T-helper 17 cell (primary cell): Measurements from ENCODE around the gene TBCB. TPM values are rescaled to one million over a fixed set of nuclear protein-coding genes. Genes with fewer than 3 reads are reported as not detected.

Experiments used
- ATAC-seq: fragments of 150-1000 bp; cut with Tn5 transposase; 2 replicates; pipeline ENCODE4 v1.10.0; 2021; ENCODE audit warnings: mild to moderate bottlenecking, moderate library complexity
- DNase-seq, 3 donors: peaks; one replicate each; pipeline versions ENCODE4 v3.0.0 to v3.0.0-alpha.2; 2020 to 2021
- H3K9me3 ChIP-seq: one replicate; pipeline ENCODE4 v1.7.0; 2013; ENCODE audit warnings: low read length, mild to moderate bottlenecking; ENCODE audit not compliant: control insufficient read depth, poor library complexity, severe bottlenecking
- H3K27ac Mint-ChIP-seq: one replicate; pipeline ENCODE4 v1.8.0; 2022; ENCODE audit warnings: mild to moderate bottlenecking, moderate library complexity, mixed read lengths
- H3K27me3 Mint-ChIP-seq: one replicate; pipeline ENCODE4 v1.8.0; 2022; ENCODE audit warnings: mixed read lengths
- H3K36me3 Mint-ChIP-seq: one replicate; pipeline ENCODE4 v1.8.0; 2022; ENCODE audit warnings: low read depth, mixed read lengths
- H3K4me1 Mint-ChIP-seq: one replicate; pipeline ENCODE4 v1.8.0; 2022; ENCODE audit warnings: mild to moderate bottlenecking, mixed read lengths
- H3K4me3 Mint-ChIP-seq: one replicate; pipeline ENCODE4 v1.8.0; 2022; ENCODE audit warnings: mild to moderate bottlenecking, moderate library complexity, mixed read lengths
- total RNA-seq, 4 donors: library from RNA in 2 of 4; stranded (reverse) in 2 of 4; gene quantifications; one replicate each; pipeline ENCODE4 v1.2.3 and lab custom pipeline; 2022 to 2026

TBCB gene
- total RNA-seq, 2 donors from 2014 or later, result 127 to 131 TPM

GRCh38 chr19:36108684-36109083 is 6.6 kb upstream of the TBCB start:
- DNase-seq (no peak), ATAC-seq (no peak)
- H3K9me3 ChIP-seq, result no peaks in the 10 kb centered on the region
- peaks cover 6% of the 10 kb centered on the region for H3K36me3 Mint-ChIP-seq
- H3K27me3 Mint-ChIP-seq, result no peaks in the 10 kb centered on the region
- no peak overlapping the region for H3K4me3 Mint-ChIP-seq
- H3K4me1 Mint-ChIP-seq, result peaks cover 7% of the 10 kb centered on the region
- no peak overlapping the region for H3K27ac Mint-ChIP-seq

GRCh38 chr19:36110487-36111199 is 4.6 kb upstream of the TBCB start, which contains the start of gene OVOL3:
Gene OVOL3 (plus strand): TSS chr19:36111143. CDS start chr19:36111203, 60 bp downstream.
- peaks cover 21% of the 10 kb centered on the region for H3K4me1 Mint-ChIP-seq
- no peak for DNase-seq
- ATAC-seq, result no peak
- H3K36me3 Mint-ChIP-seq, result peaks cover 6% of the 10 kb centered on the region
- no peaks in the 10 kb centered on the region for H3K27me3 Mint-ChIP-seq
- H3K4me3 Mint-ChIP-seq, result no peak within 1 kb of the TSS
- H3K9me3 ChIP-seq, result no peaks in the 10 kb centered on the region
- H3K27ac Mint-ChIP-seq, result no peak within 1 kb of the TSS

- H3K4me1 Mint-ChIP-seq, result peaks cover 24% of the 10 kb centered on the region
- H3K27me3 Mint-ChIP-seq, result no peaks in the 10 kb centered on the region
- no peak overlapping the region for H3K4me3 Mint-ChIP-seq
- no peak for ATAC-seq
- no peaks in the 10 kb centered on the region for H3K9me3 ChIP-seq
- H3K27ac Mint-ChIP-seq, result no peak overlapping the region
- peaks cover 6% of the 10 kb centered on the region for H3K36me3 Mint-ChIP-seq
- DNase-seq, result no peak
Measured at GRCh38 chr19:36111200-36111539, 4.1 kb upstream of the TBCB start.

- Mint-ChIP-seq H3K27ac (no peak overlapping the region), H3K4me3 (peak overlapping the region; percentile 95), H3K4me1 (peaks cover 28% of the 10 kb centered on the region), H3K36me3 (peaks cover 4% of the 10 kb centered on the region), H3K27me3 (no peaks in the 10 kb centered on the region)
- DNase-seq (no peak), ATAC-seq (no peak)
- no peaks in the 10 kb centered on the region for H3K9me3 ChIP-seq
Measured at GRCh38 chr19:36112678-36113077, 2.6 kb upstream of the TBCB start.

- no peaks in the 10 kb centered on the region for H3K9me3 ChIP-seq
- Mint-ChIP-seq H3K27me3 (no peaks in the 10 kb centered on the region), H3K4me1 (peaks cover 31% of the 10 kb centered on the region), H3K4me3 (peak overlapping the region; percentile 95), H3K27ac (peak overlapping the region; percentile 95), H3K36me3 (peaks cover 6% of the 10 kb centered on the region)
- ATAC-seq (no peak), DNase-seq (no peak)
Measured at GRCh38 chr19:36113425-36113824, 1.8 kb upstream of the TBCB start.

GRCh38 chr19:36113894-36114720 is 1.2 kb upstream of the TBCB start:
- Mint-ChIP-seq H3K36me3 (peaks cover 6% of the 10 kb centered on the region), H3K27ac (peak overlapping the region; percentile 95), H3K4me1 (peaks cover 34% of the 10 kb centered on the region), H3K27me3 (no peaks in the 10 kb centered on the region), H3K4me3 (peak overlapping the region; percentile 95)
- peak in 1 of 3 donors; percentile 26 for DNase-seq
- ATAC-seq, result no peak
- no peaks in the 10 kb centered on the region for H3K9me3 ChIP-seq

GRCh38 chr19:36114721-36115452 is 381 bp upstream of the TBCB start, which contains the start of gene POLR2I:
Gene POLR2I (minus strand): TSS chr19:36114875. CDS start chr19:36114856, 19 bp downstream.
- no peaks in the 10 kb centered on the region for H3K9me3 ChIP-seq
- Mint-ChIP-seq H3K27me3 (no peaks in the 10 kb centered on the region), H3K36me3 (peaks cover 8% of the 10 kb centered on the region), H3K4me1 (peaks cover 35% of the 10 kb centered on the region), H3K4me3 (peak within 1 kb of the TSS; percentile 95), H3K27ac (peak within 1 kb of the TSS; percentile 95)
- peak; percentile 95 to 98 (median 97) for DNase-seq
- ATAC-seq, result peak; percentile 88

- DNase-seq (no peak), ATAC-seq (no peak)
- Mint-ChIP-seq H3K4me3 (peak overlapping the region; percentile 95), H3K4me1 (peaks cover 42% of the 10 kb centered on the region), H3K27me3 (no peaks in the 10 kb centered on the region), H3K27ac (peak overlapping the region; percentile 95), H3K36me3 (peaks cover 9% of the 10 kb centered on the region)
- no peaks in the 10 kb centered on the region for H3K9me3 ChIP-seq
Measured at GRCh38 chr19:36116344-36116637, 1.0 kb downstream of the TBCB start.

GRCh38 chr19:36120092-36120983 is 5.1 kb downstream of the TBCB start:
- no peaks in the 10 kb centered on the region for H3K9me3 ChIP-seq
- Mint-ChIP-seq H3K27me3 (no peaks in the 10 kb centered on the region), H3K4me3 (no peak overlapping the region), H3K27ac (peak overlapping the region; percentile 78), H3K36me3 (peaks cover 5% of the 10 kb centered on the region), H3K4me1 (peaks cover 26% of the 10 kb centered on the region)
- DNase-seq (no peak), ATAC-seq (no peak)

- ATAC-seq, result no peak
- Mint-ChIP-seq H3K36me3 (peaks cover 10% of the 10 kb centered on the region), H3K4me1 (peaks cover 25% of the 10 kb centered on the region), H3K27ac (peak overlapping the region; percentile 78), H3K4me3 (no peak overlapping the region), H3K27me3 (no peaks in the 10 kb centered on the region)
- no peaks in the 10 kb centered on the region for H3K9me3 ChIP-seq
- DNase-seq, result no peak
Measured at GRCh38 chr19:36120984-36121358, 5.7 kb downstream of the TBCB start.

- ATAC-seq, result no peak
Measured at GRCh38 chr19:36121486-36122124, 6.3 kb downstream of the TBCB start.

GRCh38 chr19:36125557-36125956 is 10.3 kb downstream of the TBCB start:
- H3K27ac Mint-ChIP-seq, result peak overlapping the region; percentile 82
- ATAC-seq, result no peak

More at GRCh38 chr19:36121486-36122124, 6.3 kb downstream of the TBCB start:
- H3K9me3 ChIP-seq, result no peaks in the 10 kb centered on the region
- no peak overlapping the region for H3K27ac Mint-ChIP-seq
- no peak for DNase-seq
- no peak overlapping the region for H3K4me3 Mint-ChIP-seq
- H3K4me1 Mint-ChIP-seq, result peaks cover 21% of the 10 kb centered on the region
- no peaks in the 10 kb centered on the region for H3K27me3 Mint-ChIP-seq
- peaks cover 10% of the 10 kb centered on the region for H3K36me3 Mint-ChIP-seq

More at GRCh38 chr19:36125557-36125956, 10.3 kb downstream of the TBCB start:
- H3K4me3 Mint-ChIP-seq, result no peak overlapping the region
- no peaks in the 10 kb centered on the region for H3K9me3 ChIP-seq
- peaks cover 5% of the 10 kb centered on the region for H3K36me3 Mint-ChIP-seq
- peaks cover 6% of the 10 kb centered on the region for H3K4me1 Mint-ChIP-seq
- H3K27me3 Mint-ChIP-seq, result no peaks in the 10 kb centered on the region
- no peak for DNase-seq
